ENCODE data around the gene PHF12.
"Not testable (repeated sequence)": the region's sequence is repeated elsewhere in the genome, so short reads cannot be mapped to it uniquely, and the experiment has no call there.

The PHF12 gene

DNA sequence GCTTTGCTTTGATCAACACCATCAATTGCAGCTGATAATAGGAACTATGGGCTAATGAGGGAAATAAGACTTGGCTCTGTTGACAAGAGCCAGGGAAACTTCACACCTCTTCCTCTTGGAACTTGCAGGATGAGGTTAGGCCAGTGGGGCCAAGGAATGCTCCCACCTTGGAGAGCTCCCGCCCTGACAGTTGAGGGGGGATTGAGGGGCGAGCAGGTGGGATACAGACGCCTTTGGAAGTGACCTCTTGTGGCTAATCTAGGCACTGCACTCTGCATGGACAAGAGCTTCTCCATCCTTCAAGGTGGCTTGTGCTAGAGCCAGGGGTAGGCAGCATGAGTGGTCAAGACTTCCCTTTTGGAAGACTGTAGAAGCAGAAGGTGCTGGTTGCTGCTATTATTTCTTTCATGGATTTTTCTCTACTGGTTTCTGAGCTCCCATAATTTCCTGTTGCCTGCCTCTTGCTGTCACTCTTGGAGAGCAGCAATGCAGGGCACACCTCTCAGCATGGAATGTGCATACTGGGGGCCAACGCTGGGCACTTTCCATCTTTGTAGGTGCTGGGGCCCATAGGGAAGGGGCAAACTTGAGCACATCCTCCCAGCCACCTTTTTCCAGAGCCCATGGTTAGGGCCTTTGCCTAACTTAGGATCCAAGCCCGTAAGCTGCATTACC is 2.3 kb upstream of the PHF12 start:
- peak in 2 of 3 experiments; percentile 28 to 62 for DNase-seq

DNA sequence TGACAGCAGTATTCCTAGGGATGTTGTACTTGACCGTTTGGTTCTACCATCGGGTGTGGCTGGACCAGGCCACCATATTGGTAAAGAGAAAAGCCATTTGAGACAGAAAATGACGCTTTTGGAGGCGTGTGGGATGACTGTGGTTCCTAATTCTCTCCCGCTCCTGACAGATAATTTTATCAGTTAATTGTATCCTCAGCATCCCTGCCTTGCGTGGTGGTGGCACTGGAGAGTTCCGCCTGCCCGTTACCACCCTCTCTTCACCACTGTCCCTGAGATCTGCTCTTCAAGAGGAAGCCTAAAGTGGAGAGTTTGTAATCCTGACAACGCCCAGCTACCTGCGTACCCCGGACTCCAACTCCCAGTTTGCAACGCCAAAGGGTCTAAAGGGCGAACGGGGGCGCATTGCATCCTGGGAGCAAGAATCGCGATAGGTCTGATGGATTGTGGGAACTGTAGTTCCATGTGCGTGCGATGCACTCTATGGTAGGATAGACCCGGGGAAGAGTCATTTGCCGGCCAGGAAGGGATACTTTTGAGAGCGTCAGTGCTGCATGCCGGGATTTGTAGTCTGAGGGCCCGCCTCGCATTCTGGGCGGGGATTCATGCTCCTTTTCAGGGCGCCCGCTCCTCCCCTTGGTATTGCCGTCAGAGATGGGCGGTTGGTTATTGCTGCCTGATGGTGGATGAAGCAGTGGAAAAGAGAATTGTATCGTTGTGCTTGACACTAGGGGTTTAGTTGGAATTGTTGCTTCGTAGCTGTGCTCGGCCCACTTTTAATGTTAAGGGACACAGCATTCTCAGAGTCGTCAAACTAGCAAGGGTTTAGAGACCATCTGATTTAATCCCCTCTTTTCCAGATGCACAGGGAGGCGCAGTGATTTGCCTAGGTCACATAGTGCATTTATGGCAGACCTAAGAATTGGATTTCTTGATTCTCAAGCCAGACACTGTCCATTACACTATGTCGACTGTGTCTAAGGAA is 965 bp upstream of the PHF12 start:
- peak; percentile 98 to 100 (median 98) for DNase-seq

DNA sequence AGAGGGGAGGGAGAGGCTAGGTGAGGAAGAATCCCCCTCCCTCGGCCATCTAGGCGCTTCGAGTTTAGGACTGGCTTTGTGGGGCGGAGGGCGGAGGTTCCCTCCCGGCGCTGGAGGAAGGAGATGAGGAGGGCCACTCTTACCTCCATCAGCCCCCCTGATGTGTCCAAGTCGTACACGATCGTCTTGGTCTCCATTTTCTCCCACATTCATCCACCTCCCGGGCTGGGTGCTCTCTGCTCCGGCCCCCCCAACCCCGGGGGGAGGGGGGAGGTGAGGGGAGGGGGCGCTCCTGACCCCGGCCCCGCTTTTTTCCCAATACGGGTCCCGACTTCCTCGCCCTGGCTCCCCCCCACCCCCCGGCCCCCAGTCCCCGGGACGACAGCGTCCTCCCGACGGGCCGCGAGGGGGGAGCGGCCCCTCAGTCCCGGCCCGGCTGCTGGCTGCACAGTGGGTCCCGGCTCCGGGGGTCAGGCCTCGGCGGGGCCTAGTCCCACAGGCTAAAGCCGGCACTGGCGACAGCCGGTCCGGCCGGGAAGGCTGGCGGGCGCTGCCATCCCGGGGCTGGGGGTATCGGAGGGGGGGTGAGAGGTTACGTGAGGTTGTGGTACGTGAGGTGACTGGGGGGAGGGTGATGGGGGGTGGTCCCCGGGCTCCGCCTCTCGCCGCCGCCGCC is 428 bp downstream of the PHF12 start:
- peak in 1 of 3 experiments; percentile 66 for DNase-seq

DNA sequence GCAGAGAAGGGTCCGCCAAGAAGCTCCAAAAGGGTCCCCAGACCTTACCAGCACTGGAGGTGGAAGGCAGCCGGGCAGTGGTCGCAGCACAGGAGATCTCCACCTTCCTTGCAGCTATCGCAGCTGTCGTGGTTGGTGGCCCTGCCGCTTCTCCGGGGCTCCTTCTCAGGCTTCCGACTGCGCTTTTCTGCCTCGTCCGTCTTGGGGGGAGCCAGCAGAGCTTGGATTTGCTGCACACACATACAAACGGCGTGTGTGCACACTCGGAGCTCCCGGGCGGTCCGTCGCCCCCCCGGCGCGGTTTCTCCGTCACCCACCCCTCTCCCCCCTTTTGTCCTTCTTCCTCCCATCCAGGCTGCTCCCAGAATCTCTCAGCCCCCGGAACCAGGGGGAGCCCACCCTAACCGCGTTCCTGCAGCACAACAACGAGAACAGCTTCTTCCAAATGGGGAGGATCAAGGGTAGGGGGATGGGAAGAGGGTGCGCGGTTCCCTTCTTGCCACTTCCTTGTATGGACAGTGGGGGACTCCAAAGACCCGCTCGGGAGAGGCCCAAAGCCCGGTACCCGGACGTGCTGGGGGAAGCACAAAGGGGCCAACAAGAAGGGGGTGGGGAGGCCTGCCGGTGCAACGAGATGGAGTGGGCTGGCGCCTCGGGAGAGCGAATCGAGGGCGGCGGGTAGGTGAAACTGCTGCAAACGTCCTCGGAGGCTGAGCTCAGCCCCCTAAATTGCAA is 1.1 kb downstream of the PHF12 start:
- DNase-seq = peak; percentile 14 to 69 (median 66)

DNA sequence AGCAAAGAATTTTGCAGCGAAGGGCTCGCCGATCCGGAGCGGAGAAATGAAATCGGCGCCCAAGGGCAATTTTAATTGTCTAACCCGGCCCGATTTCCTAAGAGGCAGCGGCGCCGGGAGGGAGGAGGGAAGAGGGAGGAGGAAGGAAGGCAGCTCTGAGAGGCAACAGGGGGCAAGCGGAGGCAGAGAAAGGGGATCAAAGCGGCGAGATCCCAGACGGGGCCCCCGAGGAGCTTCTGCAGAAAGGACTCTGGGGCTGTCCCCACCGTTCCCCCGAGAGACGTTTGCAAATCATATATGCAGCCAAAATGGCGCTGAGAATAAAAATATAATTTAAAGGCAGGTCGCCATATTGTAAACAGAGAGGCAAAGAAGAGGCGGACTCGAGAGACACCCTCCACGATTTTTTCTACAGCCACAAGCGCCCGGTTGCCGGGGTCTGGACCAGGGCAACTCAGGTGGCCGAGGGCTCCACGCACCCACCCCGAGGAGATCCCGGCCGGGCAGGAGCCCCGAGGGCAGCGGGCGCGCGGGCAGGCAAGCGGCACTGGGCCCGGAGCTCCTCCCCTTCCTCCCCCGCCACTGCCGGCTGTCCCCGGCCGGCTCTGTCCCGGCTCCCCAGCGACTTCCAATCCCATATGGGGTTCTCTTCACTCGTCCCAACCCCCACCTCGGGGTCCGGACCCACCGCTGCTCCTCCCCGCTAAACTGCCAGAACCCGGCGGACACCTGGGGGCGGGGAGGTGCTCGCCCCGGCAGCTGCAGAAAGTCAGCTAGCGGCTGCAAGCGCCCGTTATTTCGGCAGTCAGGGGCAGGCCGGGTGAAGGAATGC is 1.9 kb downstream of the PHF12 start:
- peak; percentile 59 to 83 (median 79) for DNase-seq

DNA sequence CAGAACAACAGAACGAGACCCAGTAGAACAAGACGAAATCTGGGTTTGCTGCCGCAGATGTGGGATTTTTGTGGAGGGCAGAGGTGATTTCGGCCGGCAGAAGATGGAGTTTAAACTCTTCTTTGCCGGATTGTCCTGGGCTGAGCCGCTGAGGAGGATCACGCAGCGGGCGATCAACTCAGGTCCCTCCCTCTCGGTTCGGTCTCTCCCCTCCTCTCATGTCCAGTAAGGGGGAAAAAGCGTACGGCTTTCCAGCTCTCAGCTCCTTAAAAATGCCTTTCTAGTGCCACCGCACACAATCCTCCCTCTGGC is 2.5 kb downstream of the PHF12 start:
- no peak for DNase-seq

DNA sequence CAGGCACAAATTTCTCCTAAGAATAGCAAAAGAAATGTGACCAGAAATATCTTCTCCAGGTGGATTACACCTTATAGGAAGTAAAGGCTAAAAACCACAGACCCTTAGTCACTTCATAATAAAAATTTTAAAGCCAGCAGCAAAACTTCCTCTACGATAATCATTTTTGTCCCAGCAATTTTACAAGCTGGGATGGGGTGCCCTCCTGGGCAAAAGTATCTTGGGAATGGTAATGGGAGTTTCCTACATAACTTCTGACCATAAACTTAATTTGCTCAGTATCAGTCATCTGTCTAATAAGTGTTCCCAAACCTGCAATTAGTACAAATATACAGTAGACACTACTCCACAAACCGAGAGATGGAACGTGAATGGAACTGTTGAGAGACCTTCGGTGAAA is 3.0 kb downstream of the PHF12 start:
- DNase-seq = no peak

DNA sequence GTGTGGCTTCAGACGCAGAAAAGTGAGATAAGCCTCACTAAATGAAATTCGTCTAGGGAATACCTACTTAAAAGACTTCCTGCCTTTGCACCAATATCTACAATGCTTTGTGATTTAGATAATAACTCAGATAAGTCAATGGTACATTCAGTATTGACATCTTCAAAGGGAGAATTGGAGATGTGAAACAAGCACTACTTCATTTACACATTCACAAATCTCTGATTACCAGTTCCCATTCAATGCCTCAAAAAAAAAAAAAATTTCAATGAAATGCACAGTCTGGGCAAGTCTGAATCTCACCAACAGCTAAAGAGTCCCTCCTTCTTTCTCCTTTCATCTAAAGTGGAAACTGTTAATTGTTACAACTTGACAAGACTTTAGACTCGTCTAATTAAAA is 3.7 kb downstream of the PHF12 start:
- no peak for DNase-seq

DNA sequence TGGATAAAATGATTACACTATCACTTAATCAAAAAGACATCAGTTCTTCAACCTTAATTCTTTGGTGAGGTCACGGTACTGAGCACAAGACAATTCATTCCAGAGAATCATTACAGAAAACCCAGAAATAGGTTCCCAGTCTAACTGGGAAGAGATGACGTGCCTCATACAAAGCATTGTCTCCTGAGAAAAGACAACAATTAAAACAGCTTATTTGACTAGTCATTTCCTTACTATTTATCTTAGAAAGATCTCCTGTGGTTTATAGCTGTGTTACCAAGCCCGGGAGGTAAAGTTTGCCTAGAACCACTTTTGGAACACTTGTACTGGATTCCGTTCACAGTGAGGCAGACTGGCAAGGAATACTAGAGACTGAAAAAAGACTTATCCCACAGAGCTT is 5.1 kb downstream of the PHF12 start:
- DNase-seq = no peak

DNA sequence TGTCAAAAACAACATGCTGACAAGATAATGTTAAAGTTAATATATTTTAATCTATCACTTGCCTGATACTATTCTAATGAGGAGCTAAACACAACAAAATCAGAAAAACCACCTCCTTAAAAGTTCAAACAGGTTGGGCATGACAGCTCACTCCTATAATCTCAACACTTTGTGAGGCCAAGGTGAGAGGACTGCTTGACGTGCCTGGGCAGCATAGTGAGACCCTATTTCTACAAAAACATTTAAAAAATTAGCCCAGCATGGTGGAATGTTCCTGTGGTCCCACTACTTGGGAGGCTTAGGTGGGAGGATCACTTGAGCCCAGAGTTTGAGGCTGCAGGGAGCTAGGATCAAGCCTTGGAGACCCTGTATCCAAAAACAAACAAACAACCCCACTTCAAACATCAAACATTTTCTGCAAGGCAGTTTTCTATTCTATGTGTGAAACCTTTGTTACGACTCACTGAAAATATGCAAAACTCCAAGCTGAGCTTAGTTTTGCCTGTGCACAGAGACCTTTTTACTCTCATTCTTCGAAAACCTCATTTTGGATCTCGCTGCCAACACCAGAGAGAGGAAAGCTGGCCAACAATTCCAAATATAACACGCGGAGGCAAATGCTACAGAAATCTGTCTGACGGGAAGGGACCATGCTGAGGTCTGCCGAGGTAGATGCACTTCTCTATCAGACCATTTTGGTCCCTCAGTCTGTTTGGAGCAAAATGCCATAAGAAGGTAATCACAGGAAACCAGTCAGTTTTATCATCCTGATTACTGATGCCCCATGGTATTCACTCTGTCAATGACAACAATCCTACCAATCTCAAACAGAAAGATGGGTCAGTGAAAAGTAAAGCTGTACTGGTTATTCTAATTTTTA is 6.2 kb downstream of the PHF12 start:
- no peak for DNase-seq

DNA sequence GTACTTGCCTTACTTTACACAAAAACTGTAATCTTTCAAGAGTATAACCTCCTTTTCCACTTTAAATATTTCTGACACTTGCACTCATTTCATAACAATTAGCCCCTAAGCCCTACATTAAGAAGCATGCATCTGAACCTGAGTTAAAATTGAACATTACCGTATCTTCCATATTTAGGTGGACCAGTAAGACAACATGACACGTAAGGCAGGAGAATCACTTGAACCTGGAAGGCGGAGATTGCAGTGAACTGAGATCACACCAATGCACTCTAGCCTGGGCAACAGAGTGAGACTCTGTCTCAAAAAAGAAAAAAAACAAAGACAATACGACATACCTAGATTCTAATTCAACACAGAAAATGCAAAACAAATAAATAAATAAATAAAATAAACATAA is 7.0 kb downstream of the PHF12 start:
- no peak for DNase-seq

DNA sequence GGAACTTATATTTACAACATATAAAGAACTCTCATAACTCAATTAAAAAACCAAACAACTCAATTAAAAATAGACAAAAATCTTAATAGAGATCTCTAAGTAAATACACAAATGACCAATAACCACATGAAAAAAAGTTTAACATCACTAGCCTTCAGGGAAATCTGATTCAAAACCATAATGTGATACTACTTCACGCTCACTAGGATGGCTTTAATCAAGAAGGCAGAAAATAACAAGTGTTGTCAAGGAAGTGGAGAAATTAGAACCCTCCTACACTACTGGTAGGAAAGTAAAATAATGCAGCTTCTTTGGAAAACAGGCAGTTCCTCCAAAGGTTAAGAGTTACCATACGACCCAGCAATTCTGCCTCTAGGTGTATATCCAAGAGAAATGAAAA is 8.4 kb downstream of the PHF12 start:
- no peak for DNase-seq

DNA sequence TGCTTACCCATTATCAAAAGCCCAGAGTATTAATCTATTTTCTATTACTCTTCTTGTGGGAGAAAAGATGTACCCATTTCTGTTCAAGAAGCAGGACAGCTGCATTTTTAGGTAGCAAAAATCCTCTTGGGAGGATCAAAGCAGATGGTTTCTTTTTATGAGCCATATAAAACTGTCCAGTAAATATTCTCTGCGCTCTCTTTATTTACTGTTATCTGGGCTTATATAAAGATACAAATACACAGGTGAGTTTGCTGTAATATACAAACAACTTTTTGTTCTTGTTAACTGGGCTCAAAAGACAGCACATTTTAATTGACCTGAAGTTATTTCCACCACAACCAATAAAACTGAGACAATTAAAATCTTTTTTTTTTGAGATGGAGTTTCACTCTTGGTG is 10.1 kb downstream of the PHF12 start:
- DNase-seq = no peak

DNA sequence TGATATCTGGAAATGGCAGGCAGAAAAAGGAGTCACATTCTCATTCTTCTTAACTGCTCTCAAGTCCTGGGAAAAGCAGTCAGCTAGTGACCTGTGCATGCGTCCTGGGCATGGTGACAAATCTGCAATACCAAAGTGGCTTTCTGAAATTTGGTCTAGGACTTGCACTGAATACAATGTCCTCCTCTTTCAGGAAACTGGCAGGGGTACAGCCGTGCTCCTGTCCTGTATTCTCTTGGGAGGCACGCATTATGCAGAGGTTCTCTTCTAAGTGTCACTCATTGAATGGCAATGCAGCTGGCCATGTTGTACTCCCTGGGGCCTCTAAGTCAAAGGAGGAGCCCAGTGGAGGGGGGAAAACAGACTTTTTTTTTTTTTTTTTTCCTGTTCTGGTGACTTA is 10.6 kb downstream of the PHF12 start:
- DNase-seq = no peak

DNA sequence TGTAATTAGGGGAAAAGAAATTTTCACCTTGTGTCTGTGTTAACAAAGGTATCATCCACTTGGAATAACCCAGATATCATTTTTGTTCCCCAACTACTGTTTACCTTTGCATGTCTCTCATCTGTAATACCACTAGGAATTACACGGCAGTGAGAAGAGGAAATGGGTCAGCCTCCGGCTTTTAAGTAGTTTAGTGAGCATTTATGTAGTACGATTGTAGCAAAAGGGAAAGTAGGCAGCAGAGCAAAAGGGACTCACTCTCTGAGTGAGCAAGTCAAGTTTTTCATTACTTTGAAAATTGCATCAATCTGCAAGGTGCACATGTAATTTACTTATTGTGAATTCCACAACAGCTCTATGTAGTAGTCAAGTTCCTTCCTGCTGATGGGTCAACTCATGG is 11.2 kb downstream of the PHF12 start:
- DNase-seq = no peak

DNA sequence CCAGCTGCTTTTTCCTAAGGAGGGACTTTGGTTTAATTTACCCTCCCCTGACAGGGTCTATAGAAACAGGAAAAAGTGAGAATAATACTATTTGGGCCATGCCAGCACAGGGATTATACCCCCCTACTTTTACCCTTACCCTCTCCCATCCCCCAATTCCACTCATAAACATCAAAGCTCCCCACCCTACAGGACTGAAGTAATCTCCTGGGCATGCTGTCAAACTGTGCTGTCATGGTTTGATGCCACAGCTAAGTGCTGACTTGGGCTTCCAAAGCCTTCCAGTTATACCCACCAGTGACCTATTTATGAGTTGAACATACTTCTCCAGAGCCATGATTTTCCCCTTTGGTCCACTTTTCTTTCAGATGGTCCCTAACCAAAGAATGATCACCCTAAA is 12.8 kb downstream of the PHF12 start:
- no peak for DNase-seq

DNA sequence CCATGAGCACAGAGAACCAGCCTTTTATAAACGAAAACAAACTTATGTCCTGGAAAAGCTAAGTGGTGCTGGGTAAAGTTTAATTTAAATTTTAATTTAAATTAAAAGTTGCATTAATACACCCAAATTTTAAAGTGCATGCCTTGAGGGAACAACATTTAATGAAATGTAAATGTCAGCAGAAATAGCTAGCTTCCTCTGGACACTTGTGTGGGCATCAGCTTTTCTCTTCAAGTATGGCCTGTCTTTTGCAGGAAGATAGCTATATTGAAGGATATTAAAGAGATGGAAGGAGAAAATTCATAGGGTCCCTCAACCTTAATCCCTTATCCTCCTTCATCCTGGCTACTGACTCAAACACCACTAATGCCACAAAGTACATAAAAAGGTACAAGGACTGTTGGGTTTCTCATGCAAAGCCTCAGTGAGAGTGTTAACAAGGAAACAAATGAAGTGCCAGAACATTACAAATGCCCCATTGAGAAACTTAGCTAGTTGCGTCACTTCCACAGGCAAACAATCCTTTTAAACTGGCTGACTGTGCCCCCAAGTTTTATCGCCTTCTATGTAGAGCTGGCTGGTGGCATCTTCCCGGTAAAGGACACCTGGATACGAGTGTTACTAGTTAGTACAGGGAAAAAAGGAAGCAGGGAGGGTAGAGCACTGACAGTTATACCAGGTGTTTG is 14.1 kb downstream of the PHF12 start:
- no peak for DNase-seq

DNA sequence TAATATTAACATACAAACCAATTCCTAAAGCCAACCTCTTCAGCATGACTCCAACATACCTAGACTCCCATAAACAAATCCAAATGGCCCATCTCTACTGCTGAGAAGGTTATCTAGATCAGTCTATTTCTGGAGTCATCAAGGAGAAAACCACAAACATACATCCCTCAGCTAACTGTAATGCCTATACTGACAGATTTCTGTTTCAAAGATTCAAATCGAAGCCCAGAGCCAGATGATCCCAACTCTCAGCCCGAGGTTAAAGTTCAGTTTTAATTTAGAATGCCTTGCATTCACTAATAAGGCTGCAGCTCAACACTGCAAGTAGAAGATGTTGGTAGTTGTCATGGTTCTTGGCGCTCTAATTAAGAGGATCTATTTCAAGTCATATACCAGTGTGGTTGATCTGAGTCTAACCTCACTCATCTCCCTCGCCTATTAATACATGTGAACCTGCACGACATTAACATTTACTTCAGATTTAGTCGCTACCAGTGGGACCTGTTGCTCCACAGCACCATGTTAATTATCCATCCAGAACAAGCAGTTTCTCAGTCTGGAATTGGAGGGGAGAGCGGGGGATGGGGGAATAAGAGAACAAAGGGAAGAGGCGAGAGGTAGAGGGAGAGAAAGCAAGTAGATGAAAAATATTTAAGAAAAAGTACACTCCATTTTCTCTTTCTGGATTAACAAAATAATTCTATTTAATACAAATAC is 15.4 kb downstream of the PHF12 start:
- no peak for DNase-seq

DNA sequence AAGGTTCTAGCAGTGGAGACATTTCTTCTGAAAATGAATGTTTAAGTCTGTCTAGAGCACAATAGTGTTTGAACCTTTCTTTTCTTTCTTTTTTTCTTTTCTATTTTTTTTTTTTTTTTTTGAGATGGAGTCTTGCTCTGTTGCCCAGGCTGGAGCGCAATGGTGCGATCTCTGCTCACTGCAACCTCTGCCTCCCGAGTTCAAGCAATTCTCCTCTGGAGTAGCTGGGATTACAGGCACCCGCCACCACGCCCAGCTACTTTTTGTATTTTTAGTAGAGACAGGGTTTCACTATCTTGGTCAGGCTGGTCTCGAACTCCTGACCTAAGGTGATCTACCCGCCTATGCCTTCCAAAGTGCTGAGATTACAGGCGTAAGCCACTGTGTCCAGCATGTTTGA is 16.8 kb downstream of the PHF12 start:
- DNase-seq = not testable (repeated sequence)

DNA sequence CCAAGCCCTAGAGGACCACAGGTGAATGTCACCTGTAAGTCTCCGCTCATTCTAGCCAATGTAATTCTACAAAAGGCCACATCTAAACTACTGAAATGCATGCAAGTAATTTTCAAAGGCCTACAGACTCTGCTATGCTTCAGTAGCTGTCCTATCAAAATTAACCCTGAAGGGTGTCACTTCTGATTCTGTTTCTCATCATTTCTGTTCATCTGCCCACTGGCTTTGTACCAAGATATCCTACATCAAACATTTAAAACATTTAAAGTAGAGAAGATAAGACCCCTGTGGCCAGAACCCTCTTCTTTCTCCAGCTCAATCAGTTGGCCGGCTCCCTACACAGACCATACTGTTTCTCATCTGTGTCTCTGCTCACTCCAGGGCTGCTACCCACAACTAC is 21.5 kb downstream of the PHF12 start:
- DNase-seq = no peak

All from NCI-H1417 (cell line).